Astrocyte (in vitro differentiated cells and primary cell): ENCODE measurements around the gene SPOCK1. TPM values are rescaled to one million over a fixed set of nuclear protein-coding genes. Genes with fewer than 3 reads are reported as not detected.

Experiments used
- DNase-seq: peaks from one replicate; pipeline ENCODE4 v3.0.0-alpha.2; 2010; ENCODE audit warnings: low read depth
- FAIRE-seq: peaks from 2 replicates; lab custom pipeline; 2011; peaks lifted over from hg19 to GRCh38; lab: Jason Lieb, UNC
- H2AFZ ChIP-seq: 2 replicates; pipeline ENCODE4 v1.6.0; 2012; ENCODE audit warnings: low read depth, low read length, inconsistent platforms
- H3K27ac ChIP-seq: 2 replicates; pipeline ENCODE4 v1.5.1; 2011; ENCODE audit warnings: low read depth, low read length, inconsistent platforms
- H3K27me3 ChIP-seq: 2 replicates; pipeline ENCODE4 v1.6.0; 2011; ENCODE audit warnings: low read length, inconsistent platforms; ENCODE audit not compliant: insufficient read depth
- H3K36me3 ChIP-seq: 2 replicates; pipeline ENCODE4 v1.5.1; 2011; ENCODE audit warnings: low read length, inconsistent platforms; ENCODE audit not compliant: insufficient read depth
- H3K4me1 ChIP-seq: 2 replicates; pipeline ENCODE4 v1.5.1; 2011; ENCODE audit warnings: low read length, inconsistent platforms; ENCODE audit not compliant: insufficient read depth
- H3K4me2 ChIP-seq: 2 replicates; pipeline ENCODE4 v1.6.0; 2012; ENCODE audit warnings: low read length, inconsistent platforms
- H3K4me3 ChIP-seq: 2 replicates; pipeline ENCODE4 v1.5.1; 2011; ENCODE audit warnings: low read depth, mild to moderate bottlenecking, low read length, inconsistent platforms; ENCODE audit not compliant: insufficient read depth
- H3K79me2 ChIP-seq: 2 replicates; pipeline ENCODE4 v1.6.0; 2012; ENCODE audit warnings: mild to moderate bottlenecking, low read length, inconsistent platforms; ENCODE audit not compliant: insufficient read depth
- H3K9ac ChIP-seq: 2 replicates; pipeline ENCODE4 v1.6.0; 2012; ENCODE audit warnings: mild to moderate bottlenecking, low read length, inconsistent platforms
- H3K9me3 ChIP-seq: 2 replicates; pipeline ENCODE4 v1.5.1; 2012; ENCODE audit warnings: low read depth, mild to moderate bottlenecking, low read length, inconsistent platforms; ENCODE audit not compliant: insufficient read depth
- H4K20me1 ChIP-seq: 2 replicates; pipeline ENCODE4 v1.6.0; 2012; ENCODE audit warnings: low read length, inconsistent platforms; ENCODE audit not compliant: insufficient read depth
- H3K27ac Mint-ChIP-seq: one replicate; pipeline ENCODE4 v1.8.0; 2021; ENCODE audit warnings: mild to moderate bottlenecking, mixed read lengths; ENCODE audit not compliant: unreplicated experiment
- H3K27me3 Mint-ChIP-seq: one replicate; pipeline ENCODE4 v1.8.0; 2021; ENCODE audit warnings: low read depth, mixed read lengths; ENCODE audit not compliant: unreplicated experiment
- H3K36me3 Mint-ChIP-seq: one replicate; pipeline ENCODE4 v1.8.0; 2021; ENCODE audit warnings: low read depth, mixed read lengths; ENCODE audit not compliant: unreplicated experiment
- H3K4me1 Mint-ChIP-seq: one replicate; pipeline ENCODE4 v1.8.0; 2021; ENCODE audit warnings: low read depth, mixed read lengths; ENCODE audit not compliant: unreplicated experiment
- H3K4me3 Mint-ChIP-seq: one replicate; pipeline ENCODE4 v1.8.0; 2021; ENCODE audit warnings: mild to moderate bottlenecking, moderate library complexity, mixed read lengths; ENCODE audit not compliant: unreplicated experiment
- H3K9me3 Mint-ChIP-seq: one replicate; pipeline ENCODE4 v1.8.0; 2021; ENCODE audit warnings: mild to moderate bottlenecking, mixed read lengths; ENCODE audit not compliant: unreplicated experiment
- EZH2 ChIP-seq: IDR thresholded peaks from 2 replicates; pipeline ENCODE4 v1.6.1; 2012; ENCODE audit warnings: mild to moderate bottlenecking, low read length, inconsistent platforms; ENCODE audit not compliant: insufficient read depth
- total RNA-seq: library from RNA; stranded (reverse); gene quantifications from 2 replicates; pipeline ENCODE4 v1.2.1, GENCODE V29; 2021
- TF ChIP-seq, protein P1 (sequence below): IDR thresholded peaks from 2 replicates; pipeline ENCODE4 v1.5.1; 2011; ENCODE audit warnings: low read depth, mild to moderate bottlenecking, inconsistent platforms, low read length, moderate library complexity; ENCODE audit not compliant: insufficient read depth

Gene SPOCK1
- total RNA-seq, 1 donor from 2014 or later = 53.5 TPM

DNA sequence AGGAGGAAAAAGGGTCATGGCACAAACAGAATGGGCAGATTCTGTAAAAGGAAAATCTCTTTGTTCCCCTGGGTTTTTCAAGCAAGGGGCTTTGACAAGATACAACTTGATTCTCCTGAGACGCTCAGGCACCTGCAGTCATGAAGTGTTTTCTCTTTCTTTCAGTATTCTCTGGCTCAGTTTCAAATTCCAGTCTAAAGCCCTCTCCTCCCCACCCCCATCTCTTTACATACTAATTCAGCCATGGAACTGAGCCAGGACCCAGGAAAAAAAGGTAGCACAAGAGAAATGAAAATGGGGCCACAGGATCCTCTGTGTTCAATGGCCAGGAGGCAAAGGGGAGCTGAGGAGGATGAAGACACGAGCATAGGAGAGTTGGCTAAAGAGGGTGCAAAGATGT, 408.4 kb downstream of the SPOCK1 start:
- H3K27me3 Mint-ChIP-seq = peaks cover 19% of the 10 kb centered on the region
- Histone ChIP-seq H3K36me3 (no peaks in the 10 kb centered on the region), H4K20me1 (peaks cover 20% of the 10 kb centered on the region), H3K4me2 (no peak overlapping the region), H3K79me2 (peaks cover 4% of the 10 kb centered on the region), H3K9me3 (no peaks in the 10 kb centered on the region), H3K9ac (no peak overlapping the region), H3K4me1 (peaks cover 3% of the 10 kb centered on the region), H2AFZ (no peak overlapping the region), H3K27ac (no peak overlapping the region), H3K27me3 (no peaks in the 10 kb centered on the region), H3K4me3 (no peak overlapping the region)
- FAIRE-seq (no peak), DNase-seq (no peak)
- peaks cover 8% of the 10 kb centered on the region for H3K4me1 Mint-ChIP-seq
- no peak for TF ChIP-seq EZH2
- TF ChIP-seq, protein P1, sequence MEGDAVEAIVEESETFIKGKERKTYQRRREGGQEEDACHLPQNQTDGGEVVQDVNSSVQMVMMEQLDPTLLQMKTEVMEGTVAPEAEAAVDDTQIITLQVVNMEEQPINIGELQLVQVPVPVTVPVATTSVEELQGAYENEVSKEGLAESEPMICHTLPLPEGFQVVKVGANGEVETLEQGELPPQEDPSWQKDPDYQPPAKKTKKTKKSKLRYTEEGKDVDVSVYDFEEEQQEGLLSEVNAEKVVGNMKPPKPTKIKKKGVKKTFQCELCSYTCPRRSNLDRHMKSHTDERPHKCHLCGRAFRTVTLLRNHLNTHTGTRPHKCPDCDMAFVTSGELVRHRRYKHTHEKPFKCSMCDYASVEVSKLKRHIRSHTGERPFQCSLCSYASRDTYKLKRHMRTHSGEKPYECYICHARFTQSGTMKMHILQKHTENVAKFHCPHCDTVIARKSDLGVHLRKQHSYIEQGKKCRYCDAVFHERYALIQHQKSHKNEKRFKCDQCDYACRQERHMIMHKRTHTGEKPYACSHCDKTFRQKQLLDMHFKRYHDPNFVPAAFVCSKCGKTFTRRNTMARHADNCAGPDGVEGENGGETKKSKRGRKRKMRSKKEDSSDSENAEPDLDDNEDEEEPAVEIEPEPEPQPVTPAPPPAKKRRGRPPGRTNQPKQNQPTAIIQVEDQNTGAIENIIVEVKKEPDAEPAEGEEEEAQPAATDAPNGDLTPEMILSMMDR = no peak
- H3K27ac Mint-ChIP-seq = no peak overlapping the region
- H3K36me3 Mint-ChIP-seq = no peaks in the 10 kb centered on the region
- no peaks in the 10 kb centered on the region for H3K9me3 Mint-ChIP-seq
- H3K4me3 Mint-ChIP-seq = no peak overlapping the region

GRCh38 chr5:137090151-137090550, 409.0 kb downstream of the SPOCK1 start:
- Mint-ChIP-seq H3K36me3 (no peaks in the 10 kb centered on the region), H3K9me3 (no peaks in the 10 kb centered on the region), H3K27ac (no peak overlapping the region), H3K4me3 (no peak overlapping the region), H3K27me3 (peaks cover 23% of the 10 kb centered on the region), H3K4me1 (peaks cover 8% of the 10 kb centered on the region)
- TF ChIP-seq EZH2 = no peak
- TF ChIP-seq, protein P1 = no peak
- DNase-seq = no peak
- no peak overlapping the region for H2AFZ ChIP-seq
- H3K4me3 ChIP-seq = no peak overlapping the region
- H3K27me3 ChIP-seq = no peaks in the 10 kb centered on the region
- H3K4me2 ChIP-seq = no peak overlapping the region
- H3K36me3 ChIP-seq = no peaks in the 10 kb centered on the region
- no peak overlapping the region for H3K9ac ChIP-seq
- H3K79me2 ChIP-seq = peaks cover 4% of the 10 kb centered on the region
- no peak overlapping the region for H3K27ac ChIP-seq
- no peaks in the 10 kb centered on the region for H3K4me1 ChIP-seq
- H4K20me1 ChIP-seq = peaks cover 20% of the 10 kb centered on the region
- FAIRE-seq = no peak
- no peaks in the 10 kb centered on the region for H3K9me3 ChIP-seq

GRCh38 chr5:137088175-137088574, 411.0 kb downstream of the SPOCK1 start:
- Histone ChIP-seq H3K9me3 (no peaks in the 10 kb centered on the region), H3K4me2 (no peak overlapping the region), H4K20me1 (peaks cover 31% of the 10 kb centered on the region), H2AFZ (no peak overlapping the region), H3K4me3 (no peak overlapping the region), H3K27me3 (no peaks in the 10 kb centered on the region), H3K36me3 (no peaks in the 10 kb centered on the region), H3K9ac (no peak overlapping the region), H3K4me1 (no peaks in the 10 kb centered on the region), H3K79me2 (peaks cover 4% of the 10 kb centered on the region), H3K27ac (no peak overlapping the region)
- DNase-seq = no peak
- Mint-ChIP-seq H3K9me3 (no peaks in the 10 kb centered on the region), H3K4me3 (no peak overlapping the region), H3K27me3 (peaks cover 33% of the 10 kb centered on the region), H3K27ac (no peak overlapping the region), H3K4me1 (peaks cover 8% of the 10 kb centered on the region), H3K36me3 (no peaks in the 10 kb centered on the region)
- TF ChIP-seq, protein P1 = no peak
- TF ChIP-seq EZH2 = no peak
- FAIRE-seq = no peak
